ENCODE data around the gene RAB30.

DNA sequence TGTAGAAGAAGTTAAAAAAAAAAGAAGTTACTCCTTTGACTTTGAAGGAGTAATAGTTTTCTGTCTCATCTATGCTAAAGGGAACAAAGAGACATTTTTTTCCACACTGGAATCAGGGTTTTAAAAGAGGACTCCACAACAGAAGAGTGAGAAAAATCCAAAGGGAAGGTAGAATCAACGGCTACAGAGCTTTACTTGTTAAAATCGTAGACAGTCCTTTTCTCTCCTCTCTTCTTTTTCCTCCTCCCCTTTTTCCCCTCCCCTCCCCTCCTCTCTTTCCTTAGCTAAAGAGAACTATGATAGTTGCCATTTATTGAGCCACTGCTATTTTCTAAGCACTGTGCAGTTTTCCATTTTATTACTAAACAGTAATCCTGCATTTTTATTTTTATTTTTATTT lies 141.0 kb downstream of the RAB30 start:
- TF ChIP-seq CTCF (IDR thresholded peaks at IDR 0.05) (no peak), POLR2AphosphoS5 (IDR thresholded peaks at IDR 0.05; ENCODE audit: insufficient read depth in 1 of 2, low read depth in 1 of 2) (no peak), POLR2A (IDR thresholded peaks at IDR 0.05) (no peak)
